NCI-H524 (cell line): ENCODE measurements around the gene GRIA4.
A peak's percentile ranks its signal among the peaks of the same experiment; 100 is the strongest.

ENCODE experiments used
- DNase-seq, 2 experiments: peaks; one replicate each; lab custom pipeline; 2025; lab: John Stamatoyannopoulos, UW

GRIA4 gene

DNA sequence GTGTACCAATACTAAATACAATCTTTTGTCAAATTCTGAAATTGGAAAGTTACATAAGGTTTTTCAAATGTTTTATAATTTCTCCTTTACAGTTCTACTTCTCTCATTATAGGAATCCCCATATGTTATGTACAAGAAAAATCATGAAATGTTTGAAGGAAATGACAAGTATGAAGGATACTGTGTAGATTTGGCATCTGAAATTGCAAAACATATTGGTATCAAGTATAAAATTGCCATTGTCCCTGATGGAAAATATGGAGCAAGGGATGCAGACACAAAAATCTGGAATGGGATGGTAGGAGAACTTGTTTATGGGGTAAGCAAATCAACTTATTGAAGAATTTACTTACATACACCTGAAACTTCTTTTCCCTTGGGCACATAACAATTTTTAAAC, 308.7 kb downstream of the GRIA4 start:
- no peak for DNase-seq

DNA sequence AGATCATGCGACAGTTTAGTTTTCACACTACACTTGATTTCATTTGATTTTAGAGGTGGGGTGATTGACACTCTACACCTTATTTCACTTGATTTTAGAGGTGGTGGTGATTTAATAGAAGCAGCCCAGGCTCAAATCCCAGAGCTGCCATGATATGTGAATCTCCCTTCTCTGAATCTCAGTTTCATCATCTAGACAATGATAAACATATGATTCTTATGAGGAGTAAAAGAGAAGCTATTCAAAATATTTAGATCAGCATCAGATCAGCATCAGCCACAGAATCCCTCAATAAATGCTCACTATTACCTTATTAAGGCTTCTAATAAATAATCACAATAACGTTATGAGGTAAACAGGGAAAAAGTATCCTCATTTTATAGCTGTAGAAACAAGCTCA, 313.4 kb downstream of the GRIA4 start:
- no peak for DNase-seq

DNA sequence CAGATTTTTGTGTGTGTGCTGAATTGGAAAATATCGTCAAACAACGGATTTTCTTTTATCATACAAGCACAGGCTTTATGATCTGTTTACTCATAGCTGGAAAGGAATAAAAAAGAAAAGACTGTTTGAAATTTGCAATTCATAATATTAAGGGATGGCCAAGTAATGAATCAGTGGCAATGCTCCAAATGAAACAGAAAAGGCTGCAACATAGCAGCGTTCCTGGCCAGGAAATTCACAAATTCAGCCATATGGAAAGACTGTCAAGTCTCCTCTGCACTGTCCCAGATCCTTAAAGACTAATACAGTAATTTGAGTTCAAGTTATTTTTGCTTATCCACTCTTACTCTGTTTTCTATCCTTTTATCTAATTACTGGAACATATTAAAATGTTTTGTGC, 313.9 kb downstream of the GRIA4 start:
- no peak for DNase-seq

DNA sequence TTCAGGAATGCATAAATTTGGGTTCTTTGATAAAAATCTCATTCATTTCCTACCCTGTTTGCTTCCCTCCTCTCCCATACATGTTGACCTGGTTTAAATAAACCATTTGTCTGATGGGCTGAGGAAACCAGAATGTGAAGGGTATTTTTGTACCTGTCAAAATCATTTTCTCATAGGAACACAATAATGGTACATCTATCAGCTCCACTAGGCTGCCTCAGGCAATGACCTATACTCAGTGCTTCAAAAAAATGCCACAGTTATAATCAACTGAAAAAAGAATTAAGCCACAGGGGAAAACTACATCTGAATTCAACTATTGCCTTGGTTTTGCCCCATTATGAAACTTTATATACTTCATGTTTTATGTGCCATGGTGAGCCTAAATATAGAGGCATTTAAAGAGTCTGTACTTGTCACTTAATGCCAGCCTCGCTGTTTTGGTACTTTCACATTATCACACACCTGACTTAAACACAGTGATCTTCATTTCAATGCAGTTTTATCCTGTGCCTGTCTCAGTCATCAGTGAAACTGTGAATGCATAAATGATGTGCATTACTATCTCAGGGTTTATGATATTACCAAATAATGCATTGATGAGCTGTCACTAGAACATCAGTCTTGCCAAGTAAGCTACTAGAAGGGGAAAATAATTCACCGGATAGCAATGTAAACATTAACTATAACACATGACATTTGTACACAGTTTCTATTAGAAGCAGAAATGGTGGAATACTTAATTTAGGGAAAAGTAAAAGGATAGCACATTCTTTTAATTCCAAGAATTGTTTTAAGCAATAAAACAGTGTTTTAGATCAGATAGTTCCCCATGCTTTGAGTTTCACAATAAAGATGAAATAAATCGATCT, 319.4 kb downstream of the GRIA4 start:
- no peak for DNase-seq

DNA sequence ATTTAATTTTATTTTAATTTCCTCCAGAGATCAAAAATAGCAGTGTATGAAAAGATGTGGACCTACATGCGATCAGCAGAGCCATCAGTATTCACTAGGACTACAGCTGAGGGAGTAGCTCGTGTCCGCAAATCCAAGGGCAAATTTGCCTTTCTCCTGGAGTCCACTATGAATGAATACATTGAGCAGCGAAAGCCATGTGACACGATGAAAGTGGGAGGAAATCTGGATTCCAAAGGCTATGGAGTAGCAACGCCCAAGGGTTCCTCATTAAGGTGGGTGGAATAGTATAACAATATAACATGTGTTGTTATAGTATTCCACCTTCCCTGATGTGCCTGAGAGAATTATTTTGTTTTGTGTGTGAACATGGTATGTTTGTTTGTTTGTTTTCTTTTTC, 323.8 kb downstream of the GRIA4 start:
- no peak for DNase-seq

DNA sequence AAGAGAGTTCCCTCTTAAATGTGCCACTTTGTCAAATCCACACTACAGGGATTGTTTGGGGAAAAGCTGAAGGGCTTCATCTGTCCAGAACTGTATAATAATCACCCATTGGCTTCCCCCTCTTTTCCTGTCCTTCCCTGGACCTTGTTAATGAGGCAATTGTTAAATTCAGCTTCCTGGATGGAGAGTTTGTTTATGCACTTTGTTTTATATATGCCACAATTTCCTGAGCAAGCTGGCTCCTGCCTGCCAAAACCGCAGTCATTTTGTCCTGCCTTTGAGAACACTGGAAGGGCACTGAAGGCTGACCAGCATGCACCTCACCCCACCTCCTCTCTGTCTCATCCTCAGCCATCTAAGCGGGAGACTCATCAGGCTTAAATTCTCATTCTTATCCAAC, 325.9 kb downstream of the GRIA4 start:
- DNase-seq, result no peak

DNA sequence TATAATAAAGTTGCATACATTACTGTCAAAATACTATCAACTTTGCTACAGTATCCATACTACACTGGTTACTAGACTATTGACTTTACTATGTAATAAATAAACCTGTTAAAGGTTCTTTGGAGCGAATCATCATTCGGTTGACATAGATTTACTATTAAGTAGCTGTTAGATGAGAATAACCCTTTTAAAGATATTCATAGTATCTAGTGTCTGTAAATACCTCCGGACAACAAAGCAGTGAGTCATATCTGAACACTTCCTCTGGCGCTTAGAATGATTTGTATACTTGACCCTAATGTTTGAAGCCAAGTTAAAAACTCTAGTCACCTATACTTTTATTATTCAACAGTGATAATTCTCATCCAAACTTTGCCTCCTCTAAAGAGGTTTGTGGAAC, 327.5 kb downstream of the GRIA4 start:
- no peak for DNase-seq

DNA sequence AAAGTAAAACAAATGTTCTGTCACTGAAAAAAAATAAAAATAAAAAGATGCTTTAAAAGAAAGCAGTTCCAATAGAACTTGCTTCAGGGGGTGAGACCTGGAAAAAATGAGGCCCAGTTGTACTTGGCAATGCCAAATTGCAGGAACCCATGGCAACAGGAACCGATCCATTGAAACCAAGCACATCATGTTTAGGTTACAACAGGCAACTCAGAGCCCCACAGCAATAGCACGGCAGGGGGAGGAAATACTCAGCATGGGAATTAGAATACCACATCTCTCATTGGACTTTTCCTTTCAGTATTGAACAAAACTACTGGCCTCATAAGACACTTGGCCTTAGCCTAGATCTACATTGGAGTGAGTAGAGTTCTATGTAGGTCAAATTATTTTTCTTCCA, 327.9 kb downstream of the GRIA4 start:
- no peak for DNase-seq

DNA sequence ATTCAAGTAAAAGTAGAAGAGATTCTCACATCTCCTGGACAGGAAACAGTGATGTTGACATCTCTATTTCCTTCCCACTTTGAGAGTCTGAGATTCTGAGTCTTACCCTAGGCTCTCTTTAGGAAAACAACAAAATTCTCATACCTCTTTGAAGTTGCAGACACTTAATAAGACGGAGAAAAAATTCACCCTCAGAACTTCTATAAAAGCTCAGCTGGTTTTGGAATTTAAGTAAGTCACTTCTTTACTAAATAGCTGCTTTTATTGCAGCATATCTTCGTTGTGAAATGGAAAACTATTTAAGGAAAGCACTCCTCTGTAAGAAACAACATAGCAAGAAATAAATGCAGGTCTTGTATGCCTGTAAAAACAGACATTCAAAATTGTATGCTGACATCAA, 333.0 kb downstream of the GRIA4 start:
- DNase-seq, result no peak

DNA sequence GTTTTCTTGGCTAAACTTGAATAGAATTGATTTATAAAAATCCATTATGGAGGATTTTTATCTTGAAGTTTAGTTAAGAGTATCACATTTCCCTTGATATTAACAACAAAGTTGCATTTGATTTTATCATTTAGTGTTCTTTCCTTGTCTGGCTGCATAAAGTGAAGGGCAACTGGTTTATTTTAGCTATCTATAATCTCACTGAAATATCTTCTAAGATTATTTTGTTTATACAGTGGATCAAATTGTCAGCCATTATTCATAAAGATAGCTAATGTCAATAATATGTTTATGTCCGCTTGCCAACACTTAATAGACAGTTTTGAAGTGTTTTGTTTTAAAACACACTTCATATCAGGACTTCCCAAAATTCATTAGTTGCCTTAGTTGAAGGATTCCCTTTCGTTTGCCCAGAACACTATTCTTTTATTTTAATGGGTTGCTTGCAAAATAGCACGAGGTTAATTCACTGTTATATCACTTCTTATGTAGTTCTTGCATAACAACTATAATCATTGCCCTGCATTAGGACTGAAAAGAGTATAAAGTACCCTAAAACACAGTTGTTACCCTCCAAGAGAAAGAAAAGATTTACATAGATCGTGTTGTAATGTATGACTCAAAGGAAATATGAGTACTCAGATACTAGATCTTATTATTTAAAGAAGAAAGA, 339.2 kb downstream of the GRIA4 start:
- no peak for DNase-seq

DNA sequence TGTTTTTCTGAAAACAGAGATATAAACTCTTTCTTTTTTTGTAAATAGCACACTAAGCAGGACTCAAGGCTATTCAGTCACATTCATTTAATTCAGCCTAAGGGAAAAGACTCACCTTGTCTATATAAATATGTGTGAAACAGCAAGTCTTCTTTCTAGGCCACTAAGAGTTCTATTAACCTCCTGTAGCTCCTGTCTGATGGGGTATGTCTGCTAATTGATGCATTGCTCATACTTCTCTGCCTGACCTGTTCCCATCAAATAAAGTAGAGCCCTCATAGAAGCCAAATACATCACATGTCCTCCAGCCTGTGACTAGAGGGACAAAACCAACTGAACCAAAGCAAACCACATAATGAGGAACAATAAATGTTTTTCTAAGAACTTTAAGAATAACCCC, 344.0 kb downstream of the GRIA4 start:
- DNase-seq, result no peak

DNA sequence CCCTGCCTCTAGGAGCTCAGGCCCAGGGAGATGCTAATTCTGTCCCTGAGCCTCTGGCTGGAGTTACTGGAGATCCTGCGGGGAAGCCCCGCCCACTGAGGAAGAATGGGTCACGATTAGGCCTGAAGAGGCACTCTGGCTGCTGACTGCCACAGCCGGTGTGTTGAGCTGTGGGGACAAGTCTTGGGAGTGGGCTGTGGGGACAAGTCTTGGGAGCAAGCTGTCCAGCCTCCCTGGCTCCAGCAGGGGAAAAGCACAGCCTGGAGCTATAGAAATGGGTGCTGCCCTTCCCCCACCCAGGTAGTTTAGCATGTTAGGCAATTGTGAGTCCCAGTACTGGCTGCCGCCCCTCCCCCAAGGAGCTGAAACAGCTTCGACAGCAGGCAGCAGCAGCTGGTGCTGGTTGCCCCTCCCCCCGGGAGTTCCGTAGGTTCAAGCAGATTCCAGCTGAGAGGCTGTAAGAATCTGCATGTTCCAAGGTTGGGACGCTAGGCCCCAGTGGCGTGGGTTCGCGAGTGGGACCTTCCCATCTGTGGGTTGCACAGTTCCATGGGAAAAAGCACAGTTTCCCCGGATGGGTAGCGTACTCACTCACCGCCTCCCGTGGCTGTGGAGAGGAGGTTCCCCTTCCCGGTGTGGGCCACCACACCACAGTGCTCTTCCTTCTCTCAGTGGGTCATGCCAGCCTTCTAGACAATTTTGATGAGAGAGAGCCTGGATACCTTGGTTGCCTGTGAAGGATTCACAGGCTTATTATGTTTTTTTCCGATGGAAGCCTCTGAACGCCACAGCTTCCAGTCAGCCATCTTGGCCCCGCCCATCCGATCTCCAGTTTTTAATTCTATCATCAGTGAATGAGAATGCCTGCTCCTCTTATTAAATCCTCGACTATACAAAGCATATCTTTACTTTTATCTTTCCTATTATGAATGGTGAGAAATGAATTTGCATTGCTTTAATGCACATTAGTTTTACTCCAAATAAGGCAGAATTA, 350.7 kb downstream of the GRIA4 start:
- peak; percentile 79 to 94 for DNase-seq

DNA sequence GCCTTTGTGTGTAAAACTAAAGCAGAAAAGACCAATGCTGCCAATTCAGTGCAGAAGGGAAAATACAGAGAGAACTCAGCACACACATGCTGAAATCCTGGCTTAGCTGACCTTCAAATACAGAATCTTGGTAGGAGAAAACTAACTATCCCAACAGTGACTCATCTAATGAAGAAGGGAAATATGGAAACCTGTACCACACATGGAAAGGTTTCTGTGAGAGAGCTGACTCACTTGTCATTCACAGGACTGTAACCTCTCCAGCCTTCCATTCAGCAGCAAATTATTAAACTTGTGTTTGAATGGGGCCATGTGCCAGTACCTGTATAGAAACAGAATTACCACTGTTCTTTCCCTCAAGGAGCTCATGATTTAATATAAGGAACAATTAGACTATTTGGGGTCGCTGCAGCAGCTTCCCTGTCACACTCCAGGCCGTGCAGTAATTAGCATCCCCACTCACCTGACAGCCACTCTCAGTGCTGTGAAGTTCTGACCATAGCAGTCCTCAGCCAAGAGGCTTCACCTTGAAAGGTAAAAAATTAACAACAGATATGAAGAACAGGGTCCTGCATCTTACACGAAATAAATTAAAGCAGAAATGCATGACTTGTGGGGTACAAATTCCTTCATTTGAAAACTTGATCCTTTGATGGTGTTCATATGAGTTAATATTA, 358.3 kb downstream of the GRIA4 start:
- DNase-seq, result no peak

DNA sequence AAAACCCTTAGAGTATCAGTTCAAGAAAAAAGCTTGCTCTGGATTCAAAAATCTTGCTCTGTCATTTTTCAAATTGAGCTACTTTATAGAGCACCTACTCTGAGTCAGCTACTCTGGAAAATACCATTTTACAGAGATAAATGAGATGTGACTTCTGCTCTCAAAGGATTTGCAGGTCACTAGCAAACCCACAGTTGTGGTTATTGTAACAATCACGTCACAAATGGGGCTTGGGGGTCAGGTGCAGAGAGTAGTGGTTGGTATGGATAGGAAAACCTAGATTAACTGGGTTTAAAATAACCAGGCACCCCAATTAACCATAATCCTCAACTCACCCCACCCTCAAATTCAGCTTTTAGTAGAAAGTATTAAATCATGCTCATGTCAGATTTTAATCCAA, 359.9 kb downstream of the GRIA4 start:
- no peak for DNase-seq

DNA sequence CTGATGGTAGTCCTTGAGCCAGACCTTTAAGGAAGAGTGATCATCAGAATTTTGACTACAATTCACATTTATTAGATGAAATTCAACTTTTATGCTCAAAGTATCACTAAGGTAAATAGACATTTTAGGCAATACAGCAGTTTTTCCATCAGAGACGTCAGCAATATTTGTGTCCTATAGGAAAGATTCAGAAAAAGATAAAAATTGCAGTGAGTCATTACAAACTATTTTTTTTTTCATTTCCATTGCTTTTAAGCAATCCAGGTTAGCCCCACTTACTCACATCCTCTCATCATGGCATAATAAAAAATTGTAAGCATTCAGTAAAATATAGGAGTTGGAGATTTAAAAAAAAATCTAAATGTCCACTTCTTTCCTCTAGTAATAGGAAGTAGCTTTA, 365.3 kb downstream of the GRIA4 start:
- no peak for DNase-seq

DNA sequence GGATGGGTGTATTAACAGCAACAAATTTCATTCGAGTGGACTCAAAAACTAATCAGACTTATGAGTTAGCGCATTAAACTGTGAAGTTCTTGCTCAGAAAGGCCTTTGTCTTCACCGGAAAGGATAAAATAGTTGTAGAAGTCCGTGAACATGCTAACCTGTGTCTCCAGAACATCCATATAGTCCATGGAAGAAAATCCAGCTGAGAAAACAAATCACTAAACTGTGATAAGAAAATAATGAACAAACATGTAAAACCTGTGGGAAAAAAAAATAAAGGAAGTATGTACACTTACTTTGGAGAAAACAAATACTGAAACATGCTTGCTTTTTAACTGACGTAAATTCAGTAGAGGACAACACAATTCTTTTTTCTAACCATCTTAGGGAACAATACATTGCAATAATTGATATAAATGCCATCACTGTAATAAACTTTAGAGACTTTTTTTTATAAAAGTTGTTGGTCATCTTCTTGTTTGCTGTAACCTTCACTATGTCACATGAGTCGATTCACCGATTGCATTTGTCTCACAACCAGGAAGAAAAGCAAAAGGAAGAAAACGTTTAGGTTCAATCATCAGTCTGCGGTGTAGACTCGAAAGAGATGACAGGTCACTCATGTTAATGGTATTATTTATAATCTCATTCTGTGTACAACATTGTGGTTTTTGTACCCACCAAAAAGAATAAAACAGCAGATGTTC, 370.3 kb downstream of the GRIA4 start:
- DNase-seq, result no peak

DNA sequence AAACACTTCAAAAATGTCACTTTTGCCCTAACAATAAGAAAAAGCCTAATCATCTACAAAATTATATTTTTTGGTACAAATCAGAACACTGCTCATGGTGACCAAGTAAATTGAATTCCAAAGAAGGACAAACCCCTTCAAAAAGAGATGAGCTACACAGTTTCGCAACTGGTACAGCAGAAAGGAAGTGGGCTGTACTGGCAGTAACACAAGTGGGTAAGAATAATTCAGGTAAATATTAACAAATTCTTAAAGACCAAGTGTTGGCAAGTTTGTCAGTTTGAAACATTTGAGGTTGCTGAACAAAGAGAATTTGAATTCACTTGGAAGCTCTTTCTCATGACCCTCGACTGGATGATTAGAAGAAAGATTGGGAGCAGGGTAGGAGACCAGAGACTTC, 376.7 kb downstream of the GRIA4 start:
- DNase-seq, result no peak

DNA sequence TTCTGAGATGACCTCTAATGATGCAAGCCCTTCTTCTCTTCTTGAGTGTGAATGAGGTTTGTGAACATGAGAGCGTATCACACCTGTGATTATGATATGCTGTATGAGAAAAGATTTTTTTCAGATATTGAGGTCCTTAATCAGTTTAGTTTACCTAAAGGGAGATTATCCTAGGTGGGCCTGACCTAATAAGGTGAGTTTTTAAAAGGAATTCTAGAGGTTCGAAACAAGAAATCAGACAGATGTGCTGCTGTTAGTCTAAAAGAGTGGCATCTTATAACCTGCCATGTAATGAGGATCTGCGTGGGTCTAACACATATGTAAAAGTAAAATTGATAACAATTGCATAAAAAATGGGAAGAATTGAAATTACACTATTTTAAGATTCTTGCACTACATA, 378.3 kb downstream of the GRIA4 start:
- no peak for DNase-seq

DNA sequence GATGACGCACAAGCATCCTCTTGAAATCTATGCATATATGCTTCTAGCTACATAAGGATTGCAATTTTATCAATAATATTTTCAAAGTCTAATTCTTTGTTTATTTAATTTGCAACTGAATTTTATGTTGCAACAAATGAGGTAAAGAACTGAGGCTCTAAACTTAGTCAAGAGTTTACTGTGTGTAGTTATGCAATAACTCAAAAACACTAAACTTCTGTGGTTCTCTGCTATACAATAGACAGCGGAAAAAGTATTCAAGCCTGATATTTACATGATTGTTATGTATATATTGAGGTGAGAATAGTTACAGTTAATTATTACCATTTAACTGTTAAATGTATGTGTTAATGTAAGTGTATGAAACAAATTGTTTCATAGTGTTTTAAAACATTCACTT, 379.3 kb downstream of the GRIA4 start:
- no peak for DNase-seq

DNA sequence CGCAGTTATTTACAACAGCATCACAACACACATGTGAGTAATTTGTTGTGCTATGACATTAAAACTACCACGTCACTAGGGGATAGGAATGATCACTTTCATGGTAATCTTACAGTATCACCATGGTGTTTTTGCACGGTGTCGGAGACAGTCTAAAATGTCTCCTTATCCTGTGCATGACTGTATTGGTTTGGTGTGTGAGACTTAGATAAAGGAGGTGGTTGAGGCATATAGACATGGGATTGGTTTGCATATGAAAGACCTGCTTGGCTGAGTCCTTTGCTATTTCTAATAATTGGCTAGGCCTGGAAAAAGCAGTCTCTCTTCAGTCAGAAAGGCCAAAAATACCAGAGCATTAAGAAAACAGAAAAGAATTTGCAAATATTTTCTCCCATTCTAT, 382.0 kb downstream of the GRIA4 start:
- no peak for DNase-seq

DNA sequence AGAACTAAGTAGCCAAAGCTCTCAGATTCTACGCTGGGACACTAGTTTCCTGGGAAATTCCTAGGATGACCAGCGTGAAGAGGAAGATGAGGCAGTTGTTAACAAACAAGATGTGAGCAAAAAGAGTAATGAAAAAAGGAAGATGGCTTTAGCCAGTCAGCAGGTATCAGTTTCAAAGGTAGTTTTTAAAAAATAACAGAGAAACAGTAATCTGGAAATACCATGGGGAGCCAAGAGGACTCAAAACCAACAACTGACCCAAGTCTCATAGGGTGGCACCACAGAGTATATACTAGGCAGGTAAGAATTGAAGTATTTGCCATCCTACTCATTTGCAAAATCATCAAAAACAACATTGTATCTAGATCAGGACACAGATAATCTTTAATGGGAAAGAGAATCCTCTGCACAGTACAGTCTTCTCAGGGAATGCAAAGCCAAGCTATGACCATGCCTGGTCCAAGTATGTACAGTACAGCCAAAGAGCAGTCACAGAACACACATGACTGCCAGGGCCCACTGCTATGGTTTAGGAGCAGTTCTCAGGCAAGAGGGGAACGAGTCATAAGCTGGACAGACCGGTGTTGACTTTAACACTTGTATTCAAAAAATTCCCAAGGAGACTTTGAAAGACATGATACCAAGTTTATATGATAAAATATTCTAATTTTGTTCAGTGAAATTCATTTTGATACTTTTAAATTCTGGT, 391.6 kb downstream of the GRIA4 start:
- no peak for DNase-seq
